ENCODE results near the gene ATP6V1A.

- no peak for TF ChIP-seq POLR2AphosphoS5 (IDR thresholded peaks at IDR 0.05; ENCODE audit: low read depth, low read length)
- TF ChIP-seq POLR2A (IDR thresholded peaks at IDR 0.05; ENCODE audit: low read depth, low read length), result no peak
- no peak for TF ChIP-seq PAX5 (IDR thresholded peaks at IDR 0.05; ENCODE audit: insufficient read depth, low read length, severe bottlenecking)
Measured at GRCh38 chr3:113741620-113742019, 5.2 kb upstream of the ATP6V1A start.
